GM12873 (cell line): ENCODE results near the gene SCFD2.

ENCODE experiments used
- CTCF ChIP-seq: IDR thresholded peaks from 2 replicates; pipeline ENCODE4 v1.5.1; 2012; ENCODE audit warnings: low read depth, mild to moderate bottlenecking, moderate library complexity, low read length, control low read depth; ENCODE audit not compliant: insufficient read depth; ENCODE audit errors: missing control alignments

Gene SCFD2

GRCh38 chr4:53116954-53117353 lies 248.9 kb downstream of the SCFD2 start:
- TF ChIP-seq CTCF: no peak

DNA sequence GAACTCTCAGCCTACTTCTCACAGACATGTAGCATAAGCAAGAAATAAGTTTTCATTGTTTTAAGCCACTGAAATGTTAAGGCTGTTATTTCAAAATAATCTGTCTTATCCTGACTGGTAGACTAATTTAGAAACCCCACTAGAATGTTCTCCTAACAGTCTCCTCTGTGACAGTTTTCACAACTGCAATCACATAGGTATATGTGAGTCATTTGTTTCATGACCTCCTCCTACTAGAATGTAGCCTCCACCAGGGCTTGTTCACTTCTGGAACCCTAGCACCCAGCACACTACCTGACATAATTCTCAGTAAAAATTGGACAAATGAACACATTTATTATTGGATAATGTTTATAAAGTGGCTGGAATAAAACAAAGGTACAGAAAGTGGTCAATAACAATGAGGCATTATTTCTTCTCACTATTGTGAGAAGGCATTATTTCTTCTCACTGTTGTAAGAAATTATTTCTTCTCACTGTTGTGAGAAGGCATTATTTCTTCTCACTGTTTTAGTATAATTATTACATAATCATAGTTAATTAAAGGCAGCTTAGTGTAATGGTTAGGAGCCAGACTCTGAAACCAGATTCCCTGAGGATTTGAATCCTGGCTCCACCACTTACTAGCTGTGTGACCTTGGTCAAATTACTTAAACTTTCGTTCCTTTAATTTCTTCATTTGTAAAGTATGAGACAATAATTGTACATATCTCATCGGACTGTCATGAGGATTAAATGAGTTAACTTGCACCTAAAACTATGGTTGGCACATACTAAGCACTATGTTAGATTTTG lies 252.2 kb downstream of the SCFD2 start:
- no peak for TF ChIP-seq CTCF

DNA sequence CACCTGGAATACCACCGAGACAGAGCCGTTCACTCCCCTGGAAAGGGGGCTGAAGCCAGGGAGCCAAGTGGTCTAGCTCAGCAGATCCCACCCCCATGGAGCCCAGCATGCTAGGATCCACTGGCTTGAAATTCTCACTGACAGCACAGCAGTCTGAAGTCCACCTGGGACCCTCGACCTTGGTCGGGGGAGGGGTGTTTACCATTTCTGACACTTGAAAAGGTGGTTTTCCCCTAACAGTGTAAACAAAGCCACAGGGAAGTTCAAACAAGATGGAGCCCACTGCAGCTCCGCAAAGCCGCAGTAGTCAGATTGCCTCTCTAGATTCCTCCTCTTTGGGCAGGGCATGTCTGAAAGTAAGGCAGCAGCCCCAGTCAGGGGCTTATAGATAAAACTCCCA lies 260.5 kb downstream of the SCFD2 start:
- TF ChIP-seq CTCF: no peak

GRCh38 chr4:53103481-53103880 lies 262.4 kb downstream of the SCFD2 start:
- TF ChIP-seq CTCF: no peak

DNA sequence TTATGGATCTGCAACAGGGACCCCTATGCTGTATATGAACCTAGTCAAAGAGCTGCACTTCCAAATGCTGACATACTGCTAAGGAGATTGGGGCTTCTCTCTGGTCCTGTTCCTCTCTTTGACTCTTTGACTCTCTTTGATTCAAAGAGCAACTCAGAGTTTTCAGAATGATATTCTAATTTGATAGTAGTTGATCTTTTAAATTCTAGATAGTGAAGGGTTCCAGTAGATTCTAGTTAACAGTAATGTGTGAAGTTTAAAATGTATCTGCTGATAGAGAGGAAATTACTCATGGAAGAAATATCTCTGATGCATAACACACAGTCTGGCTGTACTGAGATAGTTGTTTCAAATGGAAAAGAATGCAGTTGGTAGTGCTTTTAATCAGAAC lies 264.7 kb downstream of the SCFD2 start:
- no peak for TF ChIP-seq CTCF

DNA sequence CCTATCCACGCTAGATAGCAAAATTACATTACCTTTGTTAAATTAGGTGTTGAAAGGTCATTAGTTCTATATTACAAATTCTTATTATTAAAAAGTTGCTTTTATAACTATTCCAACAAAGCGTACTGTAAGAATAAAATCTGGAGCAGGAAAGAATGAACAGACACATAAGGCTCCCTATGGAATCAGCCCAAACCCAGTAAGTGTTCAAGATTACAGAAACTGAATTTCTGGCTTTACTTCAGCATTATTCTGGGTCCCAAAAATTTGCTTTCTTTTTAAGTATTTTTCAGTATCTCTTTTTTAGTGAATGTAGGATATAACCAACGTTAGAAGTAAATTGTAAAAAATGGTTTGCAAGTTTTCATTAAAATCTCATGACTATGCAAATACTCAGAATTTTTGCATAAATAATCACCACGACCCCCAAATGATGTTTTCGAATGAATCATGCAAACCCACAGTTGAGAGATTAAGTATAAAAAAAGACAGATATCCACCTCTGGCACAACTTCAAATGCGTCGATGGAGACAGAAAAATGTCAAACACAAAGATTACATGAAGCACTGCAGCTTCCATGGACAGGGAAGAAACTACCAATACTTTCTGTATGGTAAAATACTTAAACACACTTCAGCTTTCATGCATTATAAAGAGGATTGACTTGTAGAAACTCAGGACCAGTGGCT lies 265.2 kb downstream of the SCFD2 start:
- TF ChIP-seq CTCF: no peak

DNA sequence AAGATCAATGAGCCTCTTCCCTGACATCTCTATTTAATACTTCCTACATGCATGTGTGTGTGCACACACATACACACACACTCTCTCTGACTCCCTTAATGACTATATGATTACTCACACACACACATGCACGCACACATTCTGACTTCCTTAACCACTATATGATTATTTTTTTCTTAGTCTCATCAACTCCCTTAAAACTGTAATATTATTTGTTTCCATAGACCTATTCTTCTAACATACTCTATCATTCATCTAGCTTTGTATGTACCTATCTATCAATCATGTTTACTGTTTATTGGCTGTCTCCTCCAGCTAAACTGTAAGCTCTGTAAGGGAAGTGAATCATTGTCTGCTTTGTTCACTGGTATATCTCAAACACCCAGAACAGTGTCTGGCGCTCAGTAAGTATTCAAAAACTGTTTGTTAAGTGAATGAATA lies 267.2 kb downstream of the SCFD2 start:
- TF ChIP-seq CTCF: no peak
